SK-N-MC (cell line): ENCODE measurements around the gene ZBTB21.

Source experiments
- EZH2 ChIP-seq: fragments of 200-600 bp; sonication (generic); IDR thresholded peaks from one replicate; pipeline ENCODE4 v1.6.1; 2017; ENCODE audit warnings: antibody characterized with exemption
- POLR2AphosphoS5 ChIP-seq: IDR thresholded peaks from 2 replicates; pipeline ENCODE4 v1.6.1; 2012; ENCODE audit warnings: mild to moderate bottlenecking, low read depth, low read length, borderline replicate concordance

DNA sequence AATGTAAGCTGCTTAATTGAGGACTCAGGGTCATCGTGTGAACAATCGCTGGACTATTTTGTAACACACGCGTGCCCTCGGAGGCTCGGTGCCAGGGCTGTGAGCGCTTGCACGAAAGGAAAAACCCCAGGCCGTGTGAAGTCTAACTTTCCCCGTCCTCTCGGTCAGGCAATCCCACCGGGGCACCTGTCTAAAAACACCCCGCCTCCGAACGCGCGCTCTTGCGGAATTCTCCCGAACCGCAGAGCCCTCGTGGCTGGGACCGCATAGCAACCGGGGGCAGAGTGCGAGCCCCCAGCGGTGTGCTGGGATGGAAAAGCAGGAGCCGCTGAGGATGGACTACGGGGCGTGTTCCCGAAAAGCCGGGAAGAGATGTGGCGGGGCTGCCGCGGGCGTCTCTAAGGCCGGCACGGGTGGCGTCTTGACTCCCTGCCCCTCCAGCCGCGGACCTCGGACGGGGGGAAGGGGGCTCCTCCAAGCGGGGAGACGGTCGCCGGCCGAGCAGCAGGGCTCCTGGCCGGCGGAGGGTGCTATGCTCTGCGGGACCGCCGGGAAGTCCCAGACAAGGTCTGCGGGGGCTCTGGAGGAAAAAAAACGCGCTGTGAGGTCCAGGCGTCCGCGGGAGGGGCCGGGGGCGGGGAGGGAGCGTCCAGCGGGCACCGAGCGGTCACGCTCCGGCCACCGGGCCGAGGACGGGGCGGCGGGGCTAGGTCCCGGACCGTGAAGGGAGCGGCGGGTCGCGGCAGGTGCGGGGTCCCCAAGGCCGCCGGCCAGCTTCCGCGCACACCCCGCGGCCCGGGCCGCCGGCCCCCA is 936 bp downstream of the ZBTB21 start:
- TF ChIP-seq EZH2 (no peak), POLR2AphosphoS5 (no peak; the same call in 1 of the 2 replicates)
